Activated CD4-positive, alpha-beta T cell treated with anti-CD3 and anti-CD28 coated beads, Interleukin-2, amount 50 U/mL, for 1 hour (primary cell): Measurements from ENCODE around the gene MMP2.

Source experiments
- DNase-seq: peaks from one replicate; pipeline ENCODE4 v3.0.0-alpha.2; 2020

Gene MMP2

DNA sequence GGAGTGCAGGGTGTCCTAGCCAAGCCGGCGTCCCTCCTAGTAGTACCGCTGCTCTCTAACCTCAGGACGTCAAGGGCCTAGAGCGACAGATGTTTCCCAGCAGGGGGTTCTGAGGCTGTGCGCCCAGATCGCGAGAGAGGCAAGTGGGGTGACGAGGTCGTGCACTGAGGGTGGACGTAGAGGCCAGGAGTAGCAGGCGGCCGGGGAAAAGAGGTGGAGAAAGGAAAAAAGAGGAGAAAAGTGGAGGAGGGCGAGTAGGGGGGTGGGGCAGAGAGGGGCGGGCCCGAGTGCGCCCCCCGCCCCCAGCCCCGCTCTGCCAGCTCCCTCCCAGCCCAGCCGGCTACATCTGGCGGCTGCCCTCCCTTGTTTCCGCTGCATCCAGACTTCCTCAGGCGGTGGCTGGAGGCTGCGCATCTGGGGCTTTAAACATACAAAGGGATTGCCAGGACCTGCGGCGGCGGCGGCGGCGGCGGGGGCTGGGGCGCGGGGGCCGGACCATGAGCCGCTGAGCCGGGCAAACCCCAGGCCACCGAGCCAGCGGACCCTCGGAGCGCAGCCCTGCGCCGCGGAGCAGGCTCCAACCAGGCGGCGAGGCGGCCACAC is at the start of gene MMP2:
MMP2 (plus strand) TSS at position 372 of the 603 bp plus-strand sequence. CDS start 282 bp downstream, outside the sequence.
- no peak for DNase-seq

DNA sequence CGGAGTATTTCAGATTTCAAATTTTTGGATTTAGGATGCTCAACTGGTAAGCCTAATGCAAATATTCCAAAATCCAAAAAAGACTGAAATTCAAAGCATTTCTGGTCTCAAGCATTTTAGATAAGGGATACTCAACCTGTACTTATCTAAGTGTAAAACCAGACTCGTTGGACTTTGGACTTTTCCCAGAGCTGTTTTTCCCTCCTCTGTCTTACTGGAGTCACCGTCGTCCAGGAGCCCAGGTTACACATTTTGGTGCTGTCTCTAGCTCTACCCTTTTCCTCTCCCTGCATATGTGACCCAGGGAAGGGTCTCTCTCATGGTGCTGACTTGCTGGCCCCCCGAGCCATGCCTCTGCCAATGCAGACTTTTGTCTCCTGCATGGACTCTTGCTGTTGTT is 46.0 kb upstream of the MMP2 start:
- no peak for DNase-seq

DNA sequence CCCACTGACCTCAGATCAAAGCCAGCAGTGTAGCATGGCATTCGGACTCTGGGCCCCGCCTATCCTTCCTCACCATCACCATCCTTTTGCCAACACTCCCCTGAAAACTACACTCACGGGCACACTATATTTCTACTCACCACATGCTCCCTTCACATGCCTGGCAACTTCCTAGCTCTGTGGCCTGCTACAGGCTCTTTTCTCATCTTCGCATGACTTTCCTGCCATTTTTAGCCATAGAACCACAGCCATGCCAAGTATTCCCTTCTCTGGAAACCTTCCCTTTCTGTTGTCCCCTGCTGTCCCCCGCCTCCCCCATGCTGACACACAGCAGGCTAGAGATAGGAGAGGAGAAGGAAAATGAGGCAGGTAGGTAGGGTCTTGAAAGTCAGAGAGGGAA is 45.5 kb upstream of the MMP2 start:
- DNase-seq, result no peak

DNA sequence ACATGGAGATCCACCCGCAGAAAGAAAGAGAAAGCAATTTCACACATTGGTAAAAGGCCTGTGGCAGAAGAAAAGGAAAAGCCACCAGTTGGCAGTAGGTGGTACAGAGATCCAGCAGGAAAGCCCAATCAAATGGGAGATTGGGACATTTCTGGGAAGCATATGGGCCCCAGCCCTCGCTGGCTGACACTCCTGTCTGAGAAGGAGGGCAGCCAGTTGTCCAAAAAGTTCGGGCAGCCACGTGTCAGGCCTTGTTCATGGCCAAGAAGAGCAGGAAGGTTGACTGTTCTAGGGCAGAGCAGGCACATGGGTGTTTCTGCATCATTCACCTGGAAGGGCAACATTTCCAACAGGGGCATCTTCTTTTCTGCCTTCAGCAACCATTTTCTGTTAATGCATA is 45.0 kb upstream of the MMP2 start:
- no peak for DNase-seq

DNA sequence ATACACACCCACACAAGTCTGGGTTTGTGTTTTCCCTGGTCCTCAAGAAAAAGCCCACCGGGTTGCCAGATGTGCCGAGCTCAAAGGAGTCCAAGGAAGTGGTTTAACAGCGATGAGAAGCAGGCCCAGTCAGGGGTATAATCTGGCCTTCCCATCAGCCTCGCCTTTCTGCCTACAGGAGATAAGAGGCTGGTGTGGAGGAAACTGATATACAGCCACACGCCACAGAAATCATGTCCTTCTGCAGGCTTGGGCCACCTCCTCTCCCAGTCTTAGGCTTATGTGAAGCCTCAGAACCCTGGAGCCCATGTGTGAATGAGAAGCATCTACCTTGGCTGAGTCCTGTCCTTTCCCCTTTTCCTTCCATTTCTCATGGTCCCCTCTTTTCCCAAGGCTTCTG is 43.6 kb upstream of the MMP2 start:
- no peak for DNase-seq

DNA sequence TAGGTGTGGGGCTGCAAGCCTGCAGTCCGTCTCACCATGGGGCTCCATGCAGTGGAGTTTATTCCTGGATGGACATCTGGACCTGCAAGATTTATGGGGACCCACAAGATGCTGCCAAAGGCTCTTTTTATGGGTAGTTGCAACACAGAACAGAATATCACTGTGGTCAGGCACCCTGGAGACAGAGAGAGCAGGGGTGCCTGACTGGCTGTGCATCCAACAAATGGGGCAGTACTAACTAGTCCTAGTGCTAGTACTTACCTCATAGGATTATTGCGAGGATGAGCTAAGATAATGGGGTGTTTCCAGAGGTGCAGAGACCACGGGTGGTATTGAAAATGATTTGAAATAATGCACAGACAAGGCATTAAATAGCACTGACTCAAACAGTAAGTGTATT is 42.4 kb upstream of the MMP2 start:
- DNase-seq, result no peak

DNA sequence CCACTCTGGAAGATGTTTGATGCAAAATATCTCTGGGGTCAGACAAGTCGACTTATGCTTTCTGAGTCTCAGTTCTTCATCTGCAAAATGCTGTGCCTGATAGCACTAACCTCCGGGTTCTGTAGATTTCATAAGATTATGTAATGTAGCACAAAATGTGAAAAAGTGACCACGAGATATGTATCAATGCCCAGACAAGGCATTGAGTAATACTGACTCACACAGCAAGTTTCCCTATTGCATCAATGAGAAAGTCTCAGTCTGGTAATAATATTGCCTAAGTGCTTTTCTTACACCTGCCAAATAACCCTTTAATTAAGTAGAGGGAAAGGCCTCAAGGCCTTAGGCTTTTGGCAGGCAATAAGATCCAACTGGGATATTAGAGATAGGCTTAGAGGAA is 41.4 kb upstream of the MMP2 start:
- DNase-seq, result no peak

DNA sequence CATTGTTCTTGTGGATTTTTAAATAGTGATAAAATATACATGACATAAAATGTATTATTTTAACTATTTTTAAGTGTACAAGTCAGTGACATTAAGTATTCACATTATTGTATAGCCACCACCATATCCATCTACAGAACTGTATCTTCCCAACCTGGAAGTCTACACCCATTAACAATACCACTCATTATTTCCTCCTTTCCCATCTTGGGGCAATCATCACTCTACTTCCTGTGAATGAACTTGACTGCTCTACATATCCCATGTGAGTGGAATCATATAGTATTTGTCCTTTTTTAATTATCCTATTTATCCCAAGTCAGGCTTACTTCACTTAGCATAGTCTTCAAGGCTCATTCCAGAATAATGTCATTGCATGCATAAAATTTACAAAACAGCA is 40.7 kb upstream of the MMP2 start:
- DNase-seq, result no peak

DNA sequence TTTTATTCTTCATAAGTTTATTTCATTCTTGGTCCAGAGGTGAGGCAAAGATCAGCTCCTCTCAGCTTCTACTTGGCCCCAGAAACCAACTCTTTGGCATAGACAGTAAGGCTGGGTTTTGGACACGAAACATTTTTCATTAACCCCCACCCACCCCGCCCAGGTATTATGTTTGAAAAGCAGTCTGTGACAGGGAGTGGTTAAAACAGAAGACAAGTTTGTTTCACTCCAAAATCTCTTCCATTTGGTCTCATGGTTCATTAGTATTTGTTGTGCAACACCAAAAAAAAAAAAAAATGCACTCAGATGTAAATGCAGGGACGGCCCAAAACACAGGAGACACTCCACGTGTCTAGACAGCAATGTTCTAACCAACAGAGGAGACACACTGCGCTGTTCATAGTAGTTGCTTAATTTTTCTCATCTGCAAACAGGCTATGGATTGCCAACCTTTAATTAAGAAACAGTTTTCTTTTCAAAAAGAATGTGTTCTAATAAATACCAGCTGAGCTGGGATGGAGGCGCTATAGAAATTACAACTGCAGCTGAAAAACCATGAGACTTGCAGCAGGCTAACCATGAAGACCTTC is 39.8 kb upstream of the MMP2 start:
- no peak for DNase-seq

DNA sequence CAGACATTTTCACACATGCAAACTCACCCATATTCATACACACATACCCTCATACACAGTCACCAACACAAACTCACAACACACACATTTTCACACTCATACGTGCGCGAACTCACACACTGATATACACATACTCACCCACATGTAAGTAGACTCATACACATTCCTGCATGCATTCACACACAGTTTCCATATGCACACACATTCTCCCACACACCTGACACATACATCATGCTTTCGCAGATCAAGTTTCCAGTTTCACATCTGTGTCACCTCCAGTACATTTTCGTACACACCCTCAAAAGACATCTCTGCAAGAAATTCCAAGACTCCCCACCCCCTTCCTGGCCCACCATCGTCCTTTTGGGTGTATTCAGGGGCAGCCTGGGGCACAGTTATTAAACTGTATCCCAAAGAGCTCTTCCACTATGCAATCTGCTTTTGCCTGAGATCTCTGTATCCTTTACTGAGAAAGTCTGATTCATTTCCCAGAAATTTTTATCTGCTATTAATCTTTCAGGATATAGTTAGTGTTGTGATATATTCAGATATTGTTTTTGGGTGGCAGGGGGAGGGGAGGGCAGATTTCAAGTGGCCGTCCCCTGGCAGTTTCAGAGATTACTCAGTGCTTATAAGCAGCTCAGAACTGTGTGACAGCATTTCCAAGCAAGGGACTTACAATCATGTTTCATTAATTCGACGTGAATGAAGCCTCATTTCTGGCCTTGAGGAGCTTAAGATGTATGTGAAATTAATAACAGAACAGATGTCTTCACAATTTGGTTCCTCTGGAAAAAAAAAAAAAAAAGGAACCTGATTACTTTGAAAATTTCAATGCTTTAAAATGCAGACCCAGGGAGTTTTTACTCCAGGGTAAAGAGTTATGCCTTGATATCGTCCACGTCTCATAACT is 35.3 kb upstream of the MMP2 start:
- no peak for DNase-seq

DNA sequence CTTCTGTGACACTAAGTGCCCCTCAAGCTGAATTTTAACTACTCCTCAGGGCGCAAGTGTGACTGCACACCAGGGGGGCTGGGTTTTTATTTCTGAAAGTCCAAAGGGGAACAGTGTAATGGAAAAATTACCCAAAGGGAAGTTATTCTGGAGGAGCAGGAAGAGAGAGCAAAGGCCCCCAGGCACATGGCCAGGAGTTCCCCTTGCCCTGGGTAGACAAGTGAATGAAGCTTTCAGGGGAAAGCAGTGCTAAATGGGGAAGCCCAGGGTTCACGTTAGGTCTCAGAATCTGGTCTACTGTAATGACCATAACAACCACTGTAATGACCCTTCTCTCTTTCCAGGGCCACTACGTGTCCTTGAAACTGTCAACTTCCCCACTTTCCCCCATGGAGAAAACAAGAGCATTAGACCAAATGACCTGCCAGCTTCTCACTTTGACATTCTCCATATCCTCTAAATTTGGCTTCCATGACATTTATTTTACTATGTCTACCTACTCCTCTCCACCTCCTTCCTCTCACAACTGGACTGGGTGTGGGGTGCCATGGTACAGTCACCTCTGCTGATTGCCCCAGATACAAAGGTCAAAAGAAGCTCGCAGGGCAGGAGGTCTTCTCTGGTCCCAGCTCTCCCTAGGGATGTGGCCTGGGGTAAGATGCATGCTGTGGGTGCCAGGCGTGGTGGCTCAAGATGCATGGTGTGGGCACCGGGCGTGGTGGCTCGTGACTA is 34.1 kb upstream of the MMP2 start:
- DNase-seq, result no peak

DNA sequence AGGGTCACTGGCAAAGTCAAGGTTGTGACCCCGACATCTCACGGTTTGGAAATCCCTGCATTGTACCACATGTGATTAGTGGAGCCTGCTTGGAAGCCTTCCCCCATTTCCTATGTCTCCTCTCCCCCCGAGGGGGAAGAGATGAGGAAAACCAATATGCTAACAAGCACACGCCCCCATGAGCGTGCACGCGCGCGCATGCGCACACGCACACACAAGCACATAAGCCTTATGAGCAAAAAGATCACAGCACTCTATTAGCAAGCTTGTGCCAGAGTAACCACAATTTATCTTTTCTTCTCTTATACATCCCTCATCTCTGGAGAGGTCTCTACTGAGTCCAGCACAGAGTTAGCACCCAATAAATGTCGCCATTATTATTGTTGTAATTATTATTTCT is 31.8 kb upstream of the MMP2 start:
- no peak for DNase-seq

DNA sequence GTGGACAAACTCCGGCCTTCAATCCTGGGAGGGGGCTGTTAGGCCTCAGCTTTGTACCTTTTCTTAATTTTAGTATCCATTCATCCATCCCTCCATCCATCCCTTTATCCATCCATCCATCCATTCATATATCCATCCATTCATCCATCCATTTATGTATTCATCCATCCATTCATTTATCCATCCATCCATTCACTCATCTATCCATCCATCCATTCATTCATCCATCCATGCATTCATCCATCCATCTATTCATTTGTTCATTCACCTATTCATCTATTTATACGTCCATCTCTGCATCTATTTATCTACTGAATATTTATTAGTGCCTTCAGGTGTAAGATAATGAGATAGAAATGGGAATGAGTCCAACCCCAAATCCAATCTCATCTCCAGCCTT is 26.0 kb upstream of the MMP2 start:
- DNase-seq, result no peak

DNA sequence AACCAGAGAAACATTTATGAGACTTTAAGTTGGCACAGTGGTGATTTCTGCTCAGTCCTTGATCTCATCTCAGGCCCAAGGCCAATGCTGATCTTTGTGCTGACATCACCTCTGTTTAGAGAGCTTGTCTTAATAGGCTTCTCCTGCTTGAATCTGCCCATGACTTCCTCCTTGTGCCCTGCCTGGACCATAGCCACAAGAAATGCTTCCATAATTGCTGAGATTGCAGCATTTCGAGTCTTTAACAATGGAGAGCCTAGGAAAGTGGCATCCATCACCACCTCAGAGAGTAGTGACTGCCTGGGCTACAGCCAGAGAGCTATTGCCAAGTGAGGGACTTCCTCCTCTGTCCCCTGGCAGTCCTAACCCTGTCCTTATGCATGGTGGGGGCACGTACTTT is 25.1 kb upstream of the MMP2 start:
- DNase-seq, result no peak

DNA sequence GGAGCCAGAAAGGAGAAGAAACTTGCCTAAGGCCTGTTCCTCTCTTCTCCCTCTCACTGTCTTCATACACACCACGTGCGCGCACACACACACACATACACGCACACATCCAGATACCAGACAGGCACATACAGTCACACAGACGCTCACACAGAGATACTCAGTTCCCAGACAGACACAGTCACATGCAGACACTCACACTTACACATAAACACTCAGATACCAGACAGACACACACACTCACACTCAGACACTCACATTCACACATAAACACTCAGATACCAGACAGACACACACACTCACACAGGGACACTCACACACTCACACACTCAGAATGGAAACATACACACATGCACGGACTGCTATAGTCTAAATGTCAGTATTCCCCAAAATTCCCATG is 24.1 kb upstream of the MMP2 start:
- no peak for DNase-seq

DNA sequence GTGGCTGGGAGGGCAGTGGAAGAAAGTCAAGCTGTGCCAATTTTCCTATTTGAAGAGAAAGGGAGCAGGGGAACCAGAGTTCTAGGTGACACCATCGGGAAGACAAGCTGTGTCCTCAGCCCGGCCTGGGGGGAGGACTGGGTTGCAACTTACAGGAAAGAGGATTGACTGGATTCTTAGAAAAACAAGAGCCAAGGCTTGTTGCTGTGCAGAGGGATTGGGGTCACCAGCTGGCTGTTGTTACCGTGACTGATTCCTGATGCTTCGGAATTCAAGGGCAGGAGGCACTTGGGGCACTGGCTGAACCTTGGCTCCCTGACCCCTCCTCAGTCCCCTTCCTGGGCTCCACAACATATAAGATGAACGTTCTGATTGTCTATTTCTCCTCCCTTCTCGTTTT is 16.8 kb upstream of the MMP2 start:
- DNase-seq, result no peak

DNA sequence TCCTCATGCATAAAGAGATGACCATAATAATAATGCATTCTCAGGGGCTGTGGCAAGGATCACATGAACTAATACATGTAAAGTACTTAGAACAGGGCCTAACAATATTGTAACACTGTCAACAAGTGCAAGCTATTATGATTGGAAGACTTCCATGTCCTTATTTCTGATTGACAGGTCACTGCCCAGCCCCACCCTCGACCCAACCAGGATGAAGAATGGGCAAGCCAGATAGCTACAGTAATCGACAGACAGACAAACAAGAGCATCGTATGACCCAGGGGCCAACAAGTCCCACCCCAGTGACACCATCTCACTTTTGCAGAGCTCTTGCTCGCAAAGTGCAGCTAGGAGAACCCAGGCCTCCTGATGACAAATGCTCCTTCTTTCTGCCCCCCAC is 14.6 kb upstream of the MMP2 start:
- no peak for DNase-seq

DNA sequence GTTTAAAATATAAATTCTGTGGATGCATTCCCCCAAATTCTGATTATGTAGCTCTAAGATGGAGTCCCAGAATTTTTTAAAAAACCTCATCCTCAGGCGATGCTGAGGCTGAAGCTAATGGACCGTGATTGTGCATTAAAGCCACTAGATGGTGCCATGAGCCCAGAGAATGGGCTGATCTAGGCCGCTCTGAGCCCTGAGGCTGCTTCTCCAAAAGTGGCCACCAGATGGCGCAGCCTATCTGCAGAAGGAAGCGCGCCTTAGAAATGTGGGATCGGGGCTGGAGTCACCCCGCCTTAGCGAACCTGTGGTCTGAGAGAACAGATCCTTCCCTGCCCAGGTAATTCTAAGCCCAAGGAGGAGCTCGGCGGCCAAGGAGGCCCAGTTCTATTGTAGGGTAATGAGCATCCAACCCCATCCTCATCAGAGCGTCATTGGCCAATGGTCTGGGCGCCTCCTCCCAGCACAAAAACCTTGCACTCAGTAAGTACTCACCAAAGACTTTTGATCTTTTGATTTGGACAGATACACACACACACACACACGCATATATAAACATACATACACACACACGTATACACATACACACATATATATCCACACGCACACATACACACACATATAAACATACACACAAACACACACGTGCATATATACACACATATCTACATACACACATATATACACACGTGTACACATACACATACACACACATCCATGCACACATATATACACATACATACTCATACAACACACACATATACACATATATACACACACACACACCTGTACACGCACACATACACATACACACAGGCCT is 13.7 kb upstream of the MMP2 start:
- peak; percentile 82 for DNase-seq

DNA sequence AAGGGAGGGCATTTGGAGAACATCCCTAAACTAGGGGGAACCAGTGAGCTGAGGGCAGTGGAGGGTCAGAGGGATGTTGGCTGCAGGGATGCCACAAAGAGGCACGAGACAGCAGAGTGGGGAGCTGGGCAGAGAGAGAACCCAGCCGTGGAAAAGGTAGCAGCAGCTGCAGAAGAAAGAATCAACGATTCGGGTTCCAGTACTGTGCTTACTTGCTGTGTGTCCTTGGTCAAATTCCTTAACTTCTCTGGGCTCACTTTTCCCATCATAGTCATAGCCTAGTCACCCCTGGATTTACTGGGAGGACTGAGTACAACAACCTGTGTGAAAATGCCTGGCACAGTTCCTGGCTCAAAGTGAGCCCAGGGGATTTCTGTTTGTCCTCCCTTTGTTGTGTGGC is 12.8 kb upstream of the MMP2 start:
- DNase-seq, result no peak

DNA sequence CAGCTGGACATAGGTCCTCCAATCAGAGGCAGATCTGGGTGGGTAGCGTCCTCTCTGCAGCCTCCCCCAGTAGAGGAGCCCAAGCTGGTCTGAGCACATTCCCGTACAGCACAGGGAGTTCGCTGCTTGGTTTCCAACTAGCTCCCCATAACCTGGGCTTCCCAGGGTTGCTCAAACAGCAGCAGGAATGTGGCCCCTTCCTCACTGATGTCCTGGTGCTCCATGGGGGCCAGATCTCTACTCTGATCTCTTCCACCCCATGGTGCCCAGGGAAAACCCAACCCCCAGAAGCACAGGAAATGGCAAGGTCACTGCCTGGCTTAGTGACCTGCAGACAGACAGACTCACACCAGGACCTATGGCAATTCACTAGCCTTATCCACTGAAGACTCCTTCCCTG is 11.1 kb upstream of the MMP2 start:
- no peak for DNase-seq

DNA sequence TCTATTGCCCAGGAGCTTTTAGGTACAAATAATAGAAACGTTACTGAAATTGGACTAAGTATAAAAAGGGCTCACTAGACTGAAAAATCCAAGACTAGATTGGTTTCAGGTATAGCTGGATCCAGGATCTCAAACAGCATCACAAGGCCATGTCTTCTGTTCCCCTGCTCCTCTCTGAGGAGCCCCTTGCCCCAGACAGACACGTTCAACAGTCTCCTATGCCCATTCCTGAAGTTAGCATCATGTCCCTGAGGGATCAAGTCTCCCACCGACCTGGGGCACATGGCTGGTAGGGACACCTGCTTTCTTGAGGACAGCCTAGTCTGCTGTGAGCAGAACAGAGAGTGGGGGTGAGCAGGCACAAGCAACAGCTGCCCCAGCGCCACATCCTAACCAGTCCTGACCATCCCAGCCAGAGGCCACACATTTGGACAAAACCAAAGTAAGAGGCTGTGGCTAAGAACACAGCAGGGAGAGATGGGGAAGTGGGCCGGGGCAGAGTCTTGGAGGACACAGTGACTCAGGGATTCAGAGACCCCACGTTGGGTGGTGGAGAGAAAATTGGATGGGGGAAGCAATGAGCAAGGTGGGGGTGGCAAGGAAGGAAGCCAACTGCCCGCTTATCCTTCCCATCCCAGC is 10.5 kb upstream of the MMP2 start:
- DNase-seq, result no peak
